Dendritic cell treated with granulocyte-macrophage colony-stimulating factor and Interleukin-4, amounts not matched to agents 40 ng/mL and 50 ng/mL, for 4 days (primary cell): ENCODE results near the gene NCAM1.

Experiments used
- H3K27ac Mint-ChIP-seq: one replicate; pipeline ENCODE4 v1.8.0; 2022; ENCODE audit warnings: mild to moderate bottlenecking, mixed read lengths
- H3K27me3 Mint-ChIP-seq: one replicate; pipeline ENCODE4 v1.8.0; 2022; ENCODE audit warnings: mild to moderate bottlenecking, mixed read lengths
- H3K36me3 Mint-ChIP-seq: one replicate; pipeline ENCODE4 v1.8.0; 2022; ENCODE audit warnings: low read depth, mixed read lengths
- H3K4me1 Mint-ChIP-seq: one replicate; pipeline ENCODE4 v1.8.0; 2022; ENCODE audit warnings: low read depth, mixed read lengths
- H3K4me3 Mint-ChIP-seq: one replicate; pipeline ENCODE4 v1.8.0; 2022; ENCODE audit warnings: mild to moderate bottlenecking, moderate library complexity, mixed read lengths
- H3K9me3 Mint-ChIP-seq: one replicate; pipeline ENCODE4 v1.8.0; 2022; ENCODE audit warnings: mixed read lengths
- intact Hi-C: fragments of 100-400 bp; cut with micrococcal nuclease; formaldehyde crosslinking; loops from one replicate; pipeline ENCODE4 v1.15.0; 2022

Gene NCAM1

GRCh38 chr11:113198972-113199661, 237.9 kb downstream of the NCAM1 start:
- H3K4me3 Mint-ChIP-seq = no peak overlapping the region
- no peaks in the 10 kb centered on the region for H3K36me3 Mint-ChIP-seq
- no peak overlapping the region for H3K27ac Mint-ChIP-seq
- H3K4me1 Mint-ChIP-seq = peaks cover 50% of the 10 kb centered on the region
- intact Hi-C loops = no loop called here
- no peaks in the 10 kb centered on the region for H3K9me3 Mint-ChIP-seq
- peaks cover 21% of the 10 kb centered on the region for H3K27me3 Mint-ChIP-seq

DNA sequence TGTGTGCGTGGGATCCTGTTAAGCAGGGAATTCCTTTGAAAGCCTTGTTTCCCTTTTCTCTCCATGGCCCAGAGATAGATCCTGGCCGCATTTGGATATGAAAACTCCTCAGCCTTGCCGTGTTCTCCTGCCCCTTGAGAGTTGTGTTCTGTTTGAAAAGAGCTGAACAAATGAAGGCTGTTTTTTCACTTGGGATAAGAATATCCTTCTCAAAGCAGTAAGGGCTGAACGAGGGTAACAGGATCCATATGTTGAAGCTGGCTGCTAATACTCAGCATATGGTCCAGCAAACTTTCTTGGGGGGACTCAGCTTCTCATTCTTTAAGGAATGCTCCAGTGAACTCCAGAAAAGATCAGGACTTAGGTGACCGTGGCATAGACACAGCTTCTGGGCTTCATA, 238.6 kb downstream of the NCAM1 start:
- H3K4me1 Mint-ChIP-seq = peaks cover 58% of the 10 kb centered on the region
- intact Hi-C loops = no loop called here
- no peaks in the 10 kb centered on the region for H3K9me3 Mint-ChIP-seq
- no peak overlapping the region for H3K27ac Mint-ChIP-seq
- no peaks in the 10 kb centered on the region for H3K36me3 Mint-ChIP-seq
- H3K4me3 Mint-ChIP-seq = no peak overlapping the region
- H3K27me3 Mint-ChIP-seq = peaks cover 21% of the 10 kb centered on the region

DNA sequence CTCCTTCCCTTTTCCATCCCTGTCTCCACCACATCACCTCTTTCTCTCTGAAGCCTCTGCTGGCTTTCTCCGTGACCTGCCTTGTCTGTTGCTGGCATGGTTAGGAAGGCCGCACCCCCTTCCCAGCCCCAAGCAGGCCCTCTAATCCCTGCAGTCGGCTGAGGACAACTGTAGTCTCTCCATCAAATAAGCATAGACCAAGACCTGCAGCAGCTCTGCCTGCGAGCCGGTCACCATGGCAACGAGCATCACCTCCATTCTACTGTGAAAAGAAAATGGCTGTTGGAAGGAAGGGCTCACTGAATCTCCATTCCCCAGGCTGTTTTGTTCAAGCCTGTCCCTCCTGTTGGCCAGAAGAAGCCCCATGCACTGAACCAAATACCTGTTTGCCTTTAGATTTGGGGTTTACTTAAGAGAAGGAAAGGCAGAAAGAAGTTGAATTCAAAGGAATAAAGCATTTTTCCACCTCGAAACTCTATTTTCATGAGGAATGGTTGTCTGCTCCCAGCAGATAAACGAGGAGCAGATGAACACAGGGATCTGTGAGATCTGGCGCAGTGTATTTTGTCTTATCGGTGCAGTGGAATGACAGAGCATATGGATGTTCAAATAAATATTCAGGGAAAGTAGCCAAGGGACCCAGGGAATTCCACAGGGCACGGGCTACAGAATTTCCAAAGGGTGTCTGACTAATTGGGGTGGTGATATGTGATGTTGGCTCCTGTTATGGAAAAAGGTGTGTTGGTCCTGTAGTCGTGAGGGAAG, 240.0 kb downstream of the NCAM1 start:
- no peak overlapping the region for H3K27ac Mint-ChIP-seq
- H3K36me3 Mint-ChIP-seq = no peaks in the 10 kb centered on the region
- peaks cover 17% of the 10 kb centered on the region for H3K27me3 Mint-ChIP-seq
- no peaks in the 10 kb centered on the region for H3K9me3 Mint-ChIP-seq
- peaks cover 64% of the 10 kb centered on the region for H3K4me1 Mint-ChIP-seq
- intact Hi-C loops = no loop called here
- no peak overlapping the region for H3K4me3 Mint-ChIP-seq

- peaks cover 19% of the 10 kb centered on the region for H3K27me3 Mint-ChIP-seq
- H3K36me3 Mint-ChIP-seq = no peaks in the 10 kb centered on the region
- H3K9me3 Mint-ChIP-seq = no peaks in the 10 kb centered on the region
- H3K4me3 Mint-ChIP-seq = no peak overlapping the region
- no peak overlapping the region for H3K27ac Mint-ChIP-seq
- H3K4me1 Mint-ChIP-seq = peaks cover 63% of the 10 kb centered on the region
- intact Hi-C loops = no loop called here
These were observed 241.2 kb downstream of the NCAM1 start for GRCh38 chr11:113202431-113202830.

DNA sequence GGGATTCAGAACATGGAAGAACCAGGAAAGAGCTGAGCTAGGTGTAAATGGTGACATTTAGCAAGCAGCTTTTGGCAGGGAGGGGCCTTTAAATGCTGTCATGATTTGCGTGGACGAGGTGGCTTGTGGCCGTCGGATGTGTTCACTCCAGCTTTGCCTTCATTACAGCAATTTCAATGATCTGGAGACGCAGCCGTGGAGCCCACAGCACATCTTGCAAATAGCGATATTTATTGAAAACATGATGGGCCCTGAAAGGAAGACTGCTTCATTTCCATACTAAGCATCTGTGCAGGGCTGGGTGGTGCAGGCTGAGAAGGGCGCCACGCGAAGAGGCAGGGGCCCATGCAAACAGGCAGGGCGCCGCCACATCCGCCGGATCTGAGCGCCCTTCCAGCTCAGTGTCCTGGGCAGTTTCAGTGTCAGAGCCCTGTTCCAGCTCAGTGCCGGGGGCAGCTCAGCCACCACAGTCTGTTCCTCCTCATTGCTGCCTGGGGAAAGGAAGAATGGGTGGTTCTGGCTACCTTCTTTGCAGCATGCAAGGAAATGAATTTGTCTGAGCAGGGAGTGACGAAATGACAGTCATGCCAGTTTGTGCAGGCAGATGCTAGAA, 242.0 kb downstream of the NCAM1 start:
- Mint-ChIP-seq H3K9me3 (no peaks in the 10 kb centered on the region), H3K27ac (no peak overlapping the region)

GRCh38 chr11:113204280-113204679, 243.1 kb downstream of the NCAM1 start:
- no peaks in the 10 kb centered on the region for H3K9me3 Mint-ChIP-seq
- peaks cover 21% of the 10 kb centered on the region for H3K27me3 Mint-ChIP-seq
- no peak overlapping the region for H3K4me3 Mint-ChIP-seq
- intact Hi-C loops = no loop called here
- H3K27ac Mint-ChIP-seq = no peak overlapping the region
- H3K4me1 Mint-ChIP-seq = peaks cover 51% of the 10 kb centered on the region
- no peaks in the 10 kb centered on the region for H3K36me3 Mint-ChIP-seq

More for the DNA sequence above, 242.0 kb downstream of the NCAM1 start:
- Mint-ChIP-seq H3K27me3 (peaks cover 23% of the 10 kb centered on the region), H3K36me3 (no peaks in the 10 kb centered on the region), H3K4me1 (peaks cover 58% of the 10 kb centered on the region), H3K4me3 (no peak overlapping the region)
- intact Hi-C loops = no loop called here

GRCh38 chr11:113213549-113213948, 252.3 kb downstream of the NCAM1 start:
- no peak overlapping the region for H3K4me3 Mint-ChIP-seq
- no peak overlapping the region for H3K27ac Mint-ChIP-seq
- no peaks in the 10 kb centered on the region for H3K9me3 Mint-ChIP-seq
- H3K4me1 Mint-ChIP-seq = no peaks in the 10 kb centered on the region
- intact Hi-C loops = no loop called here
- peaks cover 25% of the 10 kb centered on the region for H3K27me3 Mint-ChIP-seq
- H3K36me3 Mint-ChIP-seq = no peaks in the 10 kb centered on the region

DNA sequence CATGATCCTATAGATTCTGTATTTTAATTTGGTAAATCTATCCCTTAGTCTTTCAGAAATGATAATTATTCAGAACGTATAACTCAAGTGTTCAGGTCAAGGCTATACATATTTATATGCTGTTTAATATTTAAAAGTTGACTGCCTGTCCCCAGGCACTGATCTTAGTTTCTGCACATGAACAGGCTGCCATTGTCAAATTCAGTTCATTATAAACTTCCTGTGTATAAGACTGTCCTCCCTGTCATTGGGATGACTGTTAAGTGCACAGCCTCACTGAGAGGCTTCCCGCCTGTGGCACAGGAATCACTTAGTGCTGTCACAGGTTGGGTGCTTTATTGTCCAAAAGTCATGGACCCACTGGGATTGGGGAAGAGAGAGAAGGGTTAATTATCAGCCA, 261.0 kb downstream of the NCAM1 start:
- Mint-ChIP-seq H3K4me1 (no peaks in the 10 kb centered on the region), H3K27me3 (peaks cover 10% of the 10 kb centered on the region), H3K27ac (no peak overlapping the region), H3K36me3 (no peaks in the 10 kb centered on the region), H3K4me3 (no peak overlapping the region), H3K9me3 (peaks cover 17% of the 10 kb centered on the region)
- intact Hi-C loops = no loop called here

- Mint-ChIP-seq H3K4me3 (no peak overlapping the region), H3K27ac (no peak overlapping the region), H3K9me3 (no peaks in the 10 kb centered on the region), H3K27me3 (peaks cover 14% of the 10 kb centered on the region), H3K4me1 (no peaks in the 10 kb centered on the region), H3K36me3 (no peaks in the 10 kb centered on the region)
- intact Hi-C loops = no loop called here
These were observed 273.7 kb downstream of the NCAM1 start for GRCh38 chr11:113234888-113235287.

GRCh38 chr11:113237261-113237660, 276.0 kb downstream of the NCAM1 start:
- Mint-ChIP-seq H3K36me3 (no peaks in the 10 kb centered on the region), H3K4me3 (no peak overlapping the region), H3K9me3 (no peaks in the 10 kb centered on the region), H3K4me1 (no peaks in the 10 kb centered on the region), H3K27me3 (peaks cover 24% of the 10 kb centered on the region), H3K27ac (no peak overlapping the region)
- intact Hi-C loops = no loop called here

DNA sequence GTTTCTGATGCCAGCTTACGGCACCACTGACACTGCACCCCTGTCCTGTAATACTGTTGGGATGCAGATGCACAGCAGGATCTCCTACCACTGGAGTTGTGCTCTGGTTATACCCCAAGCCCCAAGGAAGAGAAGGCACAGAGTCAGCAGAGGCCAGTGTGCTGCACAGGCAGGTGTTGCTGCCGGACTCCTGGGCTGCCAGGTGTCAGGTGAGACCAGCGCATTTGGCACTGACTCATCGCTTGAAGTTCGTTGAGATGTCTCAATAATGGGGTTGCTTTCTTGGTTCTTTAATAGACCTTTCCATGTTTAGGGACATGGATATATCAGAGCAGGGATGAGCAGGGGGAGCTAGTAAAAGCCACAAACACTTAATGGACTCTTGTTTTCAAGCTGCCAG, 277.5 kb downstream of the NCAM1 start:
- Mint-ChIP-seq H3K27ac (no peak overlapping the region), H3K4me1 (peaks cover 9% of the 10 kb centered on the region), H3K9me3 (no peaks in the 10 kb centered on the region), H3K4me3 (no peak overlapping the region), H3K36me3 (no peaks in the 10 kb centered on the region), H3K27me3 (peaks cover 34% of the 10 kb centered on the region)
- intact Hi-C loops = no loop called here

GRCh38 chr11:113240389-113240788, 279.2 kb downstream of the NCAM1 start:
- Mint-ChIP-seq H3K36me3 (no peaks in the 10 kb centered on the region), H3K9me3 (no peaks in the 10 kb centered on the region), H3K27me3 (peaks cover 41% of the 10 kb centered on the region), H3K4me1 (peaks cover 9% of the 10 kb centered on the region), H3K4me3 (no peak overlapping the region), H3K27ac (no peak overlapping the region)
- intact Hi-C loops = no loop called here

- Mint-ChIP-seq H3K27me3 (peaks cover 42% of the 10 kb centered on the region), H3K4me3 (no peak overlapping the region), H3K36me3 (no peaks in the 10 kb centered on the region), H3K27ac (no peak overlapping the region), H3K9me3 (no peaks in the 10 kb centered on the region), H3K4me1 (peaks cover 9% of the 10 kb centered on the region)
- intact Hi-C loops = no loop called here
These were observed 279.8 kb downstream of the NCAM1 start for GRCh38 chr11:113240790-113241635.

- Mint-ChIP-seq H3K4me1 (peaks cover 9% of the 10 kb centered on the region), H3K27me3 (peaks cover 45% of the 10 kb centered on the region), H3K9me3 (no peaks in the 10 kb centered on the region), H3K36me3 (no peaks in the 10 kb centered on the region), H3K4me3 (no peak overlapping the region), H3K27ac (no peak overlapping the region)
- intact Hi-C loops = no loop called here
These were observed 280.4 kb downstream of the NCAM1 start for GRCh38 chr11:113241636-113242054.
